ENCODE data around the gene MX2.

Gene MX2

GRCh38 chr21:41362605-41363369, 960 bp downstream of the MX2 start:
- TF ChIP-seq CREB1 (IDR thresholded peaks at IDR 0.05; ENCODE audit: low read depth) (no peak), TCF12 (IDR thresholded peaks at IDR 0.05; ENCODE audit: low read depth) (no peak), YY1 (IDR thresholded peaks at IDR 0.05; ENCODE audit: low read depth) (no peak)

- TF ChIP-seq MAX (IDR thresholded peaks at IDR 0.05) (no peak), EGR1 (IDR thresholded peaks at IDR 0.05) (no peak), CEBPB (IDR thresholded peaks at IDR 0.05) (no peak), USF1 (IDR thresholded peaks at IDR 0.05) (no peak), YY1 (IDR thresholded peaks at IDR 0.05; ENCODE audit: low read depth) (no peak), NFIC (IDR thresholded peaks at IDR 0.05) (no peak), FOXM1 (IDR thresholded peaks at IDR 0.05; ENCODE audit: borderline replicate concordance, low read depth) (no peak), CREB1 (IDR thresholded peaks at IDR 0.05; ENCODE audit: low read depth) (no peak), EP300 (IDR thresholded peaks at IDR 0.05; ENCODE audit: borderline replicate concordance) (no peak), ZBTB7A (IDR thresholded peaks at IDR 0.05; ENCODE audit: low read depth) (no peak), TAF1 (IDR thresholded peaks at IDR 0.05; ENCODE audit: low read depth) (no peak), REST (IDR thresholded peaks at IDR 0.05; ENCODE audit: low read depth) (no peak), TEAD4 (IDR thresholded peaks at IDR 0.05) (no peak), RAD21 (IDR thresholded peaks at IDR 0.05; ENCODE audit: low read depth) (no peak)
Observed at GRCh38 chr21:41363370-41364270, 1.8 kb downstream of the MX2 start.

- TF ChIP-seq EP300 (IDR thresholded peaks at IDR 0.05; ENCODE audit: borderline replicate concordance) (no peak), TEAD4 (IDR thresholded peaks at IDR 0.05) (no peak), NFIC (IDR thresholded peaks at IDR 0.05) (no peak), CEBPB (IDR thresholded peaks at IDR 0.05) (no peak), USF1 (IDR thresholded peaks at IDR 0.05) (no peak), EGR1 (IDR thresholded peaks at IDR 0.05) (no peak), RAD21 (IDR thresholded peaks at IDR 0.05; ENCODE audit: low read depth) (no peak), YY1 (IDR thresholded peaks at IDR 0.05; ENCODE audit: low read depth) (no peak), FOXM1 (IDR thresholded peaks at IDR 0.05; ENCODE audit: borderline replicate concordance, low read depth) (no peak), REST (IDR thresholded peaks at IDR 0.05; ENCODE audit: low read depth) (no peak)
Observed at GRCh38 chr21:41364308-41364707, 2.5 kb downstream of the MX2 start.

GRCh38 chr21:41365377-41366107, 3.7 kb downstream of the MX2 start:
- TF ChIP-seq TEAD4 (IDR thresholded peaks at IDR 0.05), result no peak
- TF ChIP-seq CEBPB (IDR thresholded peaks at IDR 0.05), result no peak
- no peak for TF ChIP-seq MAX (IDR thresholded peaks at IDR 0.05)
- TF ChIP-seq FOXM1 (IDR thresholded peaks at IDR 0.05; ENCODE audit: borderline replicate concordance, low read depth), result no peak
- no peak for TF ChIP-seq TAF1 (IDR thresholded peaks at IDR 0.05; ENCODE audit: low read depth)
- TF ChIP-seq EGR1 (IDR thresholded peaks at IDR 0.05), result no peak
- no peak for TF ChIP-seq NFIC (IDR thresholded peaks at IDR 0.05)
- TF ChIP-seq TCF12 (IDR thresholded peaks at IDR 0.05; ENCODE audit: low read depth), result no peak
- TF ChIP-seq ZBTB7A (IDR thresholded peaks at IDR 0.05; ENCODE audit: low read depth), result no peak
- TF ChIP-seq EP300 (IDR thresholded peaks at IDR 0.05; ENCODE audit: borderline replicate concordance), result no peak

Data from Ishikawa (cell line).